Islet of Langerhans (tissue), 1 donor: ENCODE data around the gene ST6GALNAC3.

Experiments
- FAIRE-seq: peaks from one replicate; lab custom pipeline; 2011; peaks lifted over from hg19 to GRCh38; lab: Jason Lieb, UNC

ST6GALNAC3 gene

GRCh38 chr1:76450229-76450628 lies 375.7 kb downstream of the ST6GALNAC3 start:
- FAIRE-seq = no peak

GRCh38 chr1:76463278-76463677 lies 388.7 kb downstream of the ST6GALNAC3 start:
- FAIRE-seq = no peak

- FAIRE-seq = no peak
These were observed 389.3 kb downstream of the ST6GALNAC3 start for GRCh38 chr1:76463849-76464248.

- FAIRE-seq = no peak
These were observed 390.5 kb downstream of the ST6GALNAC3 start for GRCh38 chr1:76465030-76465429.

- no peak for FAIRE-seq
These were observed 395.6 kb downstream of the ST6GALNAC3 start for GRCh38 chr1:76470166-76470565.

- no peak for FAIRE-seq
These were observed 397.0 kb downstream of the ST6GALNAC3 start for GRCh38 chr1:76471536-76471935.

- FAIRE-seq = no peak
These were observed 399.0 kb downstream of the ST6GALNAC3 start for GRCh38 chr1:76473591-76473990.

GRCh38 chr1:76474922-76475321 lies 400.4 kb downstream of the ST6GALNAC3 start:
- FAIRE-seq = no peak

GRCh38 chr1:76477156-76477555 lies 402.6 kb downstream of the ST6GALNAC3 start:
- no peak for FAIRE-seq

- FAIRE-seq = no peak
These were observed 406.3 kb downstream of the ST6GALNAC3 start for GRCh38 chr1:76480827-76481226.

- no peak for FAIRE-seq
These were observed 407.1 kb downstream of the ST6GALNAC3 start for GRCh38 chr1:76481672-76482071.

GRCh38 chr1:76482272-76482671 lies 407.7 kb downstream of the ST6GALNAC3 start:
- FAIRE-seq = no peak

- no peak for FAIRE-seq
These were observed 417.2 kb downstream of the ST6GALNAC3 start for GRCh38 chr1:76491737-76492136.

GRCh38 chr1:76492752-76493430 lies 418.3 kb downstream of the ST6GALNAC3 start:
- FAIRE-seq = no peak

GRCh38 chr1:76494807-76495206 lies 420.3 kb downstream of the ST6GALNAC3 start:
- FAIRE-seq = no peak

- no peak for FAIRE-seq
These were observed 422.3 kb downstream of the ST6GALNAC3 start for GRCh38 chr1:76496871-76497270.

GRCh38 chr1:76500116-76500515 lies 425.6 kb downstream of the ST6GALNAC3 start:
- FAIRE-seq = no peak

- no peak for FAIRE-seq
These were observed 426.6 kb downstream of the ST6GALNAC3 start for GRCh38 chr1:76501136-76501535.

GRCh38 chr1:76501586-76502219 lies 427.2 kb downstream of the ST6GALNAC3 start:
- FAIRE-seq = no peak

- FAIRE-seq = no peak
These were observed 428.6 kb downstream of the ST6GALNAC3 start for GRCh38 chr1:76503100-76503499.

GRCh38 chr1:76503736-76504135 lies 429.2 kb downstream of the ST6GALNAC3 start:
- FAIRE-seq = no peak

GRCh38 chr1:76507376-76507775 lies 432.8 kb downstream of the ST6GALNAC3 start:
- no peak for FAIRE-seq

GRCh38 chr1:76508871-76509270 lies 434.3 kb downstream of the ST6GALNAC3 start:
- FAIRE-seq = no peak
